H1 (cell line): ENCODE measurements around the gene NAP1L1. TPM values are rescaled to one million over a fixed set of nuclear protein-coding genes. Genes with fewer than 3 reads are reported as not detected.

Source experiments
- CTCF ChIP-seq, 3 experiments: IDR thresholded peaks; 1 replicate in 2 of 3; 2 replicates in 1 of 3; pipeline versions ENCODE4 v1.5.1 to v1.6.1; 2011; ENCODE audit warnings: low read length in 3 of 3, mild to moderate bottlenecking in 3 of 3, inconsistent platforms in 2 of 3, low read depth in 1 of 3, moderate library complexity in 1 of 3; ENCODE audit not compliant: insufficient read depth in 1 of 3; ENCODE audit errors: control extremely low read depth in 1 of 3
- EGR1 ChIP-seq: IDR thresholded peaks from 2 replicates; pipeline ENCODE4 v1.6.1; 2011; ENCODE audit warnings: low read depth, low read length, borderline replicate concordance
- KDM4A ChIP-seq: IDR thresholded peaks from one replicate; pipeline ENCODE4 v1.7.1; 2012; ENCODE audit warnings: low read depth, mild to moderate bottlenecking, moderate library complexity, low read length, inconsistent platforms; ENCODE audit not compliant: severe bottlenecking
- NANOG ChIP-seq: IDR thresholded peaks from 2 replicates; pipeline ENCODE4 v1.6.1; 2011; ENCODE audit warnings: low read length, low read depth, mild to moderate bottlenecking, inconsistent platforms; ENCODE audit not compliant: insufficient read depth, poor library complexity, severe bottlenecking
- polyA plus RNA-seq, 7 experiments: library from polyadenylated mRNA; depleted of rRNA in 3 of 7; stranded (reverse) in 5 of 7; unstranded in 2 of 7; fragments of >200 nt in 5 of 7; fragments of 200-250 nt in 2 of 7; gene quantifications; 1 replicate in 5 of 7; 2 replicates in 1 of 7; 4 replicates in 1 of 7; pipeline versions ENCODE4 v1.2.1 to v1.2.3, GENCODE V29; 2011 to 2013; ENCODE audit warnings: missing spikeins in 2 of 7, mixed read lengths in 2 of 7
- total RNA-seq: library from RNA; stranded (reverse); fragmentation: NEBNext Ultra II Directional; extraction: Animal tissue kit (Norgen Biotek cat#: 25700); gene quantifications from 2 replicates; pipeline ENCODE4 v1.2.1, GENCODE V29; 2021
- TF ChIP-seq, protein P1 (sequence below): fragments of 300-600 bp; sonication (generic); IDR thresholded peaks from 2 replicates; pipeline ENCODE4 v1.7.1; 2012; ENCODE audit warnings: low read length, moderate library complexity, mild to moderate bottlenecking, inconsistent platforms; ENCODE audit not compliant: insufficient replicate concordance
- TF ChIP-seq, protein P2 (sequence below): IDR thresholded peaks from 2 replicates; pipeline ENCODE4 v1.6.1; 2011; ENCODE audit warnings: low read depth, mild to moderate bottlenecking, low read length; ENCODE audit not compliant: insufficient read depth

The NAP1L1 gene
- total and polyA plus RNA-seq, 2 of the 8 experiments (the other 6 are each of a cell fraction or from before 2014, with no cell fraction given), result 202 to 1,159 TPM

DNA sequence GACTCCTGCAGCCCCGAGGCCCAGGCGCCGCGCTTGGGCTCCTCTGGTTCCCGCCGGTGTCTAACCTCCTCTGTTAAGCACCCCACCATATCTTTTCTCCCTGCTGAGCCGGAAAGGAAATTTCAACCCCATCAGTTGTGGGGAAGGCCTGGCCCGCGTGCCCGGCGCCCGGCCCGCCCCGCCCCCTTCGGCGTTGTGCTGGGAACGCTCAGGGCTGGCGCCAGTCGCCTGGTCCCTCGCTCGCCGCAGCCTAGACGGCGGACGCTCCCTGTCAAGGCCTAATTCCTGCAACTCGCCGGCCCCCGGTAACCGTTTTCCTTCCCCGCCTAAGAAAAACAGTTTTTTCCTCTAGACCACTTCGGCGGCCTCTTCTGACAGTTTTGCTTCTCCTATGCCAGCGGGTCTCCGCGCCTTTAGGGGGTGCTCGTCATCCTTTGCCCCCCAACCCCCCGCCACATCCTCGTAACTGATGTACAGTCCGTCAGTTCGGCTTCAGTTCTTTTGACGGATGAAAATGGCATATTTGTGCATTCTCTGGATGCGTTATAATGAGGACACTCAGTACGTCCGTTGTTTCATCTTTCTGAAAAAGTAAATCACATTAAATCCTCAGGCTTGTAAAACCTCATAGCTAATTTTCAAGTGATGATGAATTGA, 506 bp upstream of the NAP1L1 start (continued):
- TF ChIP-seq CTCF (IDR thresholded peaks at IDR 0.05; ENCODE audit: control extremely low read depth in 1 of 3, insufficient read depth in 1 of 3, low read depth in 1 of 3, low read length in 3 of 3) (peak; percentile 5 to 21 (median 19); a peak in 2 of 4 replicates), NANOG (no peak), KDM4A (peak; percentile 60), EGR1 (no peak)
- TF ChIP-seq, protein P1, sequence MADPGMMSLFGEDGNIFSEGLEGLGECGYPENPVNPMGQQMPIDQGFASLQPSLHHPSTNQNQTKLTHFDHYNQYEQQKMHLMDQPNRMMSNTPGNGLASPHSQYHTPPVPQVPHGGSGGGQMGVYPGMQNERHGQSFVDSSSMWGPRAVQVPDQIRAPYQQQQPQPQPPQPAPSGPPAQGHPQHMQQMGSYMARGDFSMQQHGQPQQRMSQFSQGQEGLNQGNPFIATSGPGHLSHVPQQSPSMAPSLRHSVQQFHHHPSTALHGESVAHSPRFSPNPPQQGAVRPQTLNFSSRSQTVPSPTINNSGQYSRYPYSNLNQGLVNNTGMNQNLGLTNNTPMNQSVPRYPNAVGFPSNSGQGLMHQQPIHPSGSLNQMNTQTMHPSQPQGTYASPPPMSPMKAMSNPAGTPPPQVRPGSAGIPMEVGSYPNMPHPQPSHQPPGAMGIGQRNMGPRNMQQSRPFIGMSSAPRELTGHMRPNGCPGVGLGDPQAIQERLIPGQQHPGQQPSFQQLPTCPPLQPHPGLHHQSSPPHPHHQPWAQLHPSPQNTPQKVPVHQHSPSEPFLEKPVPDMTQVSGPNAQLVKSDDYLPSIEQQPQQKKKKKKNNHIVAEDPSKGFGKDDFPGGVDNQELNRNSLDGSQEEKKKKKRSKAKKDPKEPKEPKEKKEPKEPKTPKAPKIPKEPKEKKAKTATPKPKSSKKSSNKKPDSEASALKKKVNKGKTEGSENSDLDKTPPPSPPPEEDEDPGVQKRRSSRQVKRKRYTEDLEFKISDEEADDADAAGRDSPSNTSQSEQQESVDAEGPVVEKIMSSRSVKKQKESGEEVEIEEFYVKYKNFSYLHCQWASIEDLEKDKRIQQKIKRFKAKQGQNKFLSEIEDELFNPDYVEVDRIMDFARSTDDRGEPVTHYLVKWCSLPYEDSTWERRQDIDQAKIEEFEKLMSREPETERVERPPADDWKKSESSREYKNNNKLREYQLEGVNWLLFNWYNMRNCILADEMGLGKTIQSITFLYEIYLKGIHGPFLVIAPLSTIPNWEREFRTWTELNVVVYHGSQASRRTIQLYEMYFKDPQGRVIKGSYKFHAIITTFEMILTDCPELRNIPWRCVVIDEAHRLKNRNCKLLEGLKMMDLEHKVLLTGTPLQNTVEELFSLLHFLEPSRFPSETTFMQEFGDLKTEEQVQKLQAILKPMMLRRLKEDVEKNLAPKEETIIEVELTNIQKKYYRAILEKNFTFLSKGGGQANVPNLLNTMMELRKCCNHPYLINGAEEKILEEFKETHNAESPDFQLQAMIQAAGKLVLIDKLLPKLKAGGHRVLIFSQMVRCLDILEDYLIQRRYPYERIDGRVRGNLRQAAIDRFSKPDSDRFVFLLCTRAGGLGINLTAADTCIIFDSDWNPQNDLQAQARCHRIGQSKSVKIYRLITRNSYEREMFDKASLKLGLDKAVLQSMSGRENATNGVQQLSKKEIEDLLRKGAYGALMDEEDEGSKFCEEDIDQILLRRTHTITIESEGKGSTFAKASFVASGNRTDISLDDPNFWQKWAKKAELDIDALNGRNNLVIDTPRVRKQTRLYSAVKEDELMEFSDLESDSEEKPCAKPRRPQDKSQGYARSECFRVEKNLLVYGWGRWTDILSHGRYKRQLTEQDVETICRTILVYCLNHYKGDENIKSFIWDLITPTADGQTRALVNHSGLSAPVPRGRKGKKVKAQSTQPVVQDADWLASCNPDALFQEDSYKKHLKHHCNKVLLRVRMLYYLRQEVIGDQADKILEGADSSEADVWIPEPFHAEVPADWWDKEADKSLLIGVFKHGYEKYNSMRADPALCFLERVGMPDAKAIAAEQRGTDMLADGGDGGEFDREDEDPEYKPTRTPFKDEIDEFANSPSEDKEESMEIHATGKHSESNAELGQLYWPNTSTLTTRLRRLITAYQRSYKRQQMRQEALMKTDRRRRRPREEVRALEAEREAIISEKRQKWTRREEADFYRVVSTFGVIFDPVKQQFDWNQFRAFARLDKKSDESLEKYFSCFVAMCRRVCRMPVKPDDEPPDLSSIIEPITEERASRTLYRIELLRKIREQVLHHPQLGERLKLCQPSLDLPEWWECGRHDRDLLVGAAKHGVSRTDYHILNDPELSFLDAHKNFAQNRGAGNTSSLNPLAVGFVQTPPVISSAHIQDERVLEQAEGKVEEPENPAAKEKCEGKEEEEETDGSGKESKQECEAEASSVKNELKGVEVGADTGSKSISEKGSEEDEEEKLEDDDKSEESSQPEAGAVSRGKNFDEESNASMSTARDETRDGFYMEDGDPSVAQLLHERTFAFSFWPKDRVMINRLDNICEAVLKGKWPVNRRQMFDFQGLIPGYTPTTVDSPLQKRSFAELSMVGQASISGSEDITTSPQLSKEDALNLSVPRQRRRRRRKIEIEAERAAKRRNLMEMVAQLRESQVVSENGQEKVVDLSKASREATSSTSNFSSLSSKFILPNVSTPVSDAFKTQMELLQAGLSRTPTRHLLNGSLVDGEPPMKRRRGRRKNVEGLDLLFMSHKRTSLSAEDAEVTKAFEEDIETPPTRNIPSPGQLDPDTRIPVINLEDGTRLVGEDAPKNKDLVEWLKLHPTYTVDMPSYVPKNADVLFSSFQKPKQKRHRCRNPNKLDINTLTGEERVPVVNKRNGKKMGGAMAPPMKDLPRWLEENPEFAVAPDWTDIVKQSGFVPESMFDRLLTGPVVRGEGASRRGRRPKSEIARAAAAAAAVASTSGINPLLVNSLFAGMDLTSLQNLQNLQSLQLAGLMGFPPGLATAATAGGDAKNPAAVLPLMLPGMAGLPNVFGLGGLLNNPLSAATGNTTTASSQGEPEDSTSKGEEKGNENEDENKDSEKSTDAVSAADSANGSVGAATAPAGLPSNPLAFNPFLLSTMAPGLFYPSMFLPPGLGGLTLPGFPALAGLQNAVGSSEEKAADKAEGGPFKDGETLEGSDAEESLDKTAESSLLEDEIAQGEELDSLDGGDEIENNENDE, result no peak
- TF ChIP-seq, protein P2, sequence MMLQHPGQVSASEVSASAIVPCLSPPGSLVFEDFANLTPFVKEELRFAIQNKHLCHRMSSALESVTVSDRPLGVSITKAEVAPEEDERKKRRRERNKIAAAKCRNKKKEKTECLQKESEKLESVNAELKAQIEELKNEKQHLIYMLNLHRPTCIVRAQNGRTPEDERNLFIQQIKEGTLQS, result no peak
